ENCODE results near the gene HSPB7. TPM values are rescaled to one million over a fixed set of nuclear protein-coding genes. Genes with fewer than 3 reads are reported as not detected.

Gene HSPB7
- total RNA-seq, 2 experiments from 2014 or later = not detected

GRCh38 chr1:16018308-16018707 lies 465 bp upstream of the HSPB7 start:
- intact Hi-C loops (cut with micrococcal nuclease) = no loop called here
- POLR2A ChIA-PET = no interaction called here
- H3K27me3 Mint-ChIP-seq = peaks cover 9% of the 10 kb centered on the region
- H3K36me3 Mint-ChIP-seq = no peaks in the 10 kb centered on the region
- H3K9me3 Mint-ChIP-seq = no peaks in the 10 kb centered on the region
- DNase-seq = no peak
- CTCF ChIA-PET = interaction anchor here (1.6 kb wide), 2 partner anchors 10 to 60 kb away, joined by 4 read pairs; no protein-coding TSS in a partner anchor
- no peak overlapping the region for H3K27ac Mint-ChIP-seq
- no peak overlapping the region for H3K4me3 Mint-ChIP-seq
- no peaks in the 10 kb centered on the region for H3K4me1 Mint-ChIP-seq (ENCODE audit: low read depth)

- Mint-ChIP-seq H3K4me3 (no peak overlapping the region), H3K27ac (no peak overlapping the region), H3K9me3 (no peaks in the 10 kb centered on the region), H3K4me1 (ENCODE audit: low read depth) (peaks cover 5% of the 10 kb centered on the region), H3K36me3 (no peaks in the 10 kb centered on the region), H3K27me3 (peaks cover 9% of the 10 kb centered on the region)
- intact Hi-C loops (cut with micrococcal nuclease) = no loop called here
- POLR2A ChIA-PET = no interaction called here
- CTCF ChIA-PET = interaction anchor here (1.6 kb wide), 1 partner anchor 62 kb away, joined by 4 read pairs; no protein-coding TSS in a partner anchor
- no peak for DNase-seq
Measured at GRCh38 chr1:16017076-16017460, 775 bp downstream of the HSPB7 start.

DNA sequence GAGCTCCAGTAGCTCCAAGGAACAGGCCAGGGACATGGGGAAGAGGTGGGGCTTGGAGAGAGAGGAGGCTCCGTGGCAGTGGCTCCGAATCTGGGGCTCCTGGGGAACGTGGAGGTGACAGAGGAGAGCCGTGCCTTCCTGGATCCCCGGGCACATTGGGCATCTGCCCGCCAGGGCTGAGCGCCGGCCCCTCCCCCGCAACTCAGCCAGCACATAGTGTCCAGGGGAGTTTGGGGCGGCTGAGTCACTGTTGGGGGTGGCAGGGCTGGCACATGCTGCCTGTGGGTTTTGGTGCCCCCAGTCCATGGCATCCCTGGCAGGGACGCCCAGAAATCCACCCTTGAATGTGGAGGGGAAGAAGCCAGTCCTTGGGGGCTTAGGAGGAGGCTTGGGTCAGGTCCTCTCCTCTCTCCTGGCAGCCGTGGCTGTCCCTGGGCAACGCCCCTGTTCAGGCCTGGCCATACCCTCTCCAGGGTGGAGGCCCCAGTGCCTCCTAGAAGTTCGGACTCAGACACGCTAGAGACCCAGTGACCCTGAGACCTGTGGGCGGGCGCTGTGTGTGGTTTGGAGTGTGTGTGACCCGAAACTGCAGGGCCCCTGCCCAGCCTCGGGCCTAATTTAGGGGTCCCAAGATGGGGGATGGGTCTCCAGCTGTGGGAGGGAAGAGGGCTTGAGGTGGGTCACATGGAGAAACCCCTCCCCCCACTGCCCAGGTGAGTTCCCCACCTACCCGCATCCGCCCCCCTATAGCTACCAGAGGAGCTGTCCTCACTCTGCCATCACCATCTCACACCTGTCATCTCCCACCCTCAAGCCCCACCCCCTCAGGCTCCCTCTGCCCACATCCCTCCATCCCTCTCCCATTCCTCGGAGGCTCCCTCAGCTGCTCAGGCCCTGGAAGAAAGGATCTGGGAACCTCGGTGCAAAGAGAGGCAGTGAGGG lies 1.6 kb downstream of the HSPB7 start:
- Mint-ChIP-seq H3K4me1 (ENCODE audit: low read depth) (peaks cover 5% of the 10 kb centered on the region), H3K36me3 (no peaks in the 10 kb centered on the region), H3K4me3 (no peak overlapping the region), H3K27ac (no peak overlapping the region), H3K9me3 (no peaks in the 10 kb centered on the region), H3K27me3 (peaks cover 9% of the 10 kb centered on the region)
- DNase-seq = no peak
- ChIA-PET CTCF (interaction anchor here (1.6 kb wide), 1 partner anchor 63 kb away, joined by 4 read pairs; no protein-coding TSS in a partner anchor), POLR2A (interaction anchor here (0.6 kb wide), 1 partner anchor 304 kb away, joined by 3 read pairs; no protein-coding TSS in a partner anchor)
- intact Hi-C loops (cut with micrococcal nuclease) = no loop called here

GRCh38 chr1:16015491-16015890 lies 2.4 kb downstream of the HSPB7 start:
- POLR2A ChIA-PET = interaction anchor here (0.6 kb wide), 1 partner anchor 305 kb away, joined by 3 read pairs; no protein-coding TSS in a partner anchor
- CTCF ChIA-PET = no interaction called here
- Mint-ChIP-seq H3K27me3 (peaks cover 9% of the 10 kb centered on the region), H3K4me1 (ENCODE audit: low read depth) (peaks cover 5% of the 10 kb centered on the region), H3K27ac (no peak overlapping the region), H3K9me3 (no peaks in the 10 kb centered on the region), H3K4me3 (no peak overlapping the region), H3K36me3 (no peaks in the 10 kb centered on the region)
- intact Hi-C loops (cut with micrococcal nuclease) = no loop called here
- no peak for DNase-seq

DNA sequence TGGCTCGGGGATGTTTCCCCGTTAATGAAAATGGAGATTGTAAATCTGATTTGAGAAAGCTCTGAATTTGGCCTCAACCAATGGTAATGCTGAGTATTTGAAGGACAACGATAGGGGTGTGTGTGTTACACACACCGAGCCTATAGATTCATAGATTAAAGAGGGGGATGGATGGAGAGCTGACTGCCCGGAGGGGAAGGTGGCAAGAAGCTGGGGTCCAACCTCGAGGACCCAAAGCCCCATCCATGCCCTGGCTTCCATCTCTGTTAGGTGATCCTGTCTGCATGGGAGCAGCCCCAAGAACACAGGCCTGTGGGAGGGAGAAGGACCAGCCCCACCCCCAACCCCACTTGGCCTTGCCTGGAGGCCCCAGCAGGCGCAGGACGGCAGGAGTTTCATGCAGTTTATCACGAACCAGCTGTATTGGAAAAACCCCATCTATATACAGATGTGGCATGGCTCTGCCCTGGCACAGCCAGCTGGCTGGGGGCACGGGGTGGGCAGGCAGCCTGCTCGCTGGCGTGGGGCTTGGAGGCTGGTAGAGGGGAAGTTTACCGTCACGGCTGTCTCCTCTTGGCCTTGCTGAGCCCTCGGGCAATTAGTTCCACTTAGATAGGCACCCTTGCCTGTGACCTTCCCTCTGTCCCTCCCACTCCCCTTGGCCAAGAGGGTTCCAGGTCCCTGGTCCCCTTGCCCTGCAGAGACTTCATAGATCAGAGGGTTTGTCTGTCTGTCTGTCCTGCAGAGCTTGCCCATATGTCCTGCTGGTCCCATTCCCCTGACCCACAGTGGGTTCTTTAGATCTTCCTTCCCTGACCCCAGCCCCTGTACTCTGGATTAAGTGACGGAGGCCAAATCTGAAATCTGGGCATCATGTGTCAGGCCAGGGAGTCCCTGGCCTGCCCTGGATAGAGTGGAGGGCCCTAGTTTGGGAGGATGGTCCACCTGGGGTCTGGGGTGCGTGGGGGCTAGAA lies 3.0 kb downstream of the HSPB7 start:
- Mint-ChIP-seq H3K4me1 (ENCODE audit: low read depth) (peaks cover 5% of the 10 kb centered on the region), H3K27me3 (peaks cover 10% of the 10 kb centered on the region), H3K36me3 (no peaks in the 10 kb centered on the region), H3K9me3 (no peaks in the 10 kb centered on the region), H3K4me3 (no peak overlapping the region), H3K27ac (no peak overlapping the region)
- DNase-seq = no peak
- POLR2A ChIA-PET = interaction anchor here (0.6 kb wide), 1 partner anchor 305 kb away, joined by 3 read pairs; no protein-coding TSS in a partner anchor
- CTCF ChIA-PET = interaction anchor here (0.7 to 1.0 kb wide), 4 partner anchors 17 to 223 kb away, joined by 3 to 4 read pairs (median 4); no protein-coding TSS in a partner anchor
- intact Hi-C loops (cut with micrococcal nuclease) = no loop called here

GRCh38 chr1:16013908-16014258 lies 4.0 kb downstream of the HSPB7 start:
- Mint-ChIP-seq H3K9me3 (no peaks in the 10 kb centered on the region), H3K4me1 (ENCODE audit: low read depth) (peaks cover 5% of the 10 kb centered on the region), H3K36me3 (no peaks in the 10 kb centered on the region), H3K27ac (no peak overlapping the region), H3K4me3 (no peak overlapping the region), H3K27me3 (peaks cover 10% of the 10 kb centered on the region)
- ChIA-PET CTCF (interaction anchor here (1.0 kb wide), 1 partner anchor 222 kb away, joined by 4 read pairs; no protein-coding TSS in a partner anchor), POLR2A (no interaction called here)
- DNase-seq = no peak
- intact Hi-C loops (cut with micrococcal nuclease) = no loop called here

- no peak overlapping the region for H3K4me3 Mint-ChIP-seq
- H3K9me3 Mint-ChIP-seq = no peaks in the 10 kb centered on the region
- peaks cover 5% of the 10 kb centered on the region for H3K4me1 Mint-ChIP-seq (ENCODE audit: low read depth)
- DNase-seq = peak; percentile 73
- POLR2A ChIA-PET = no interaction called here
- peaks cover 10% of the 10 kb centered on the region for H3K27me3 Mint-ChIP-seq
- H3K36me3 Mint-ChIP-seq = no peaks in the 10 kb centered on the region
- intact Hi-C loops (cut with micrococcal nuclease) = no loop called here
- H3K27ac Mint-ChIP-seq = no peak overlapping the region
- CTCF ChIA-PET = interaction anchor here (1.0 to 2.1 kb wide), 2 partner anchors 221 to 222 kb away, joined by 4 to 8 read pairs; no protein-coding TSS in a partner anchor
Measured at GRCh38 chr1:16013220-16013907, 4.5 kb downstream of the HSPB7 start.

DNA sequence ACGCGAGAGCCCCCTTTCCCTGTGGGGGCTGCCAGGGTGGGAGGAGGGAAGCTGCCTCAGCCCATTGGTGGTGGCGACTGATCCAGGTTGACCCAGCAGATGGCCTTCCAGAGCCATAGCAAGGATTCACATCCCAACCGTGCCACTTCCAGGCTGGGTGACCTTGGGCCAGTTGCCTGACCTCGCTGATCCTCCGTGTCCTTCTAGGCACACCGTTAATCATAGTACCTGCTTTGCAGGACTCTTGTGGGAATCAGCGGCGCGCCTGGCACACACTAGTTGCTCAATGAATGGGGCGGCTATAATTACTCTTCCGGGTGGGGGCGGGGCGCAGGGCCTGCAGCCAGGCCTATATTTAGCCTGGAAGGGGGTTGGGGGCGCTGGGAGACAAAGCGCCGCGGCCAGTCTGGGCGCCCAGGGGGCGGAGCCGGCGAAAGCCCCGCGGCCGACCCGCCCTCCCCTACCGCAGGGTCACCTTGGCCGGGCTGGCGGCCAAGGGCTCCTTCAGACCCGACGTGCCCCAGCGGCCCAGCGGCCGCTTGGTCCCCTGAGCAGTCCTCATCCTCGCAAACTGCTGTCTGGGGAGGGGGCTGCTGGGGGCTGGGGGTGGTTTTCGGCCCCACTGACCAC lies 5.1 kb downstream of the HSPB7 start:
- peak; percentile 52 for DNase-seq
- CTCF ChIA-PET = interaction anchor here (1.4 to 2.1 kb wide), 2 partner anchors 43 to 221 kb away, joined by 3 to 8 read pairs; no protein-coding TSS in a partner anchor
- peaks cover 5% of the 10 kb centered on the region for H3K4me1 Mint-ChIP-seq (ENCODE audit: low read depth)
- intact Hi-C loops (cut with micrococcal nuclease) = no loop called here
- POLR2A ChIA-PET = no interaction called here
- H3K9me3 Mint-ChIP-seq = no peaks in the 10 kb centered on the region
- peaks cover 10% of the 10 kb centered on the region for H3K27me3 Mint-ChIP-seq
- H3K36me3 Mint-ChIP-seq = no peaks in the 10 kb centered on the region
- H3K27ac Mint-ChIP-seq = no peak overlapping the region
- H3K4me3 Mint-ChIP-seq = peak overlapping the region; percentile 12

DNA sequence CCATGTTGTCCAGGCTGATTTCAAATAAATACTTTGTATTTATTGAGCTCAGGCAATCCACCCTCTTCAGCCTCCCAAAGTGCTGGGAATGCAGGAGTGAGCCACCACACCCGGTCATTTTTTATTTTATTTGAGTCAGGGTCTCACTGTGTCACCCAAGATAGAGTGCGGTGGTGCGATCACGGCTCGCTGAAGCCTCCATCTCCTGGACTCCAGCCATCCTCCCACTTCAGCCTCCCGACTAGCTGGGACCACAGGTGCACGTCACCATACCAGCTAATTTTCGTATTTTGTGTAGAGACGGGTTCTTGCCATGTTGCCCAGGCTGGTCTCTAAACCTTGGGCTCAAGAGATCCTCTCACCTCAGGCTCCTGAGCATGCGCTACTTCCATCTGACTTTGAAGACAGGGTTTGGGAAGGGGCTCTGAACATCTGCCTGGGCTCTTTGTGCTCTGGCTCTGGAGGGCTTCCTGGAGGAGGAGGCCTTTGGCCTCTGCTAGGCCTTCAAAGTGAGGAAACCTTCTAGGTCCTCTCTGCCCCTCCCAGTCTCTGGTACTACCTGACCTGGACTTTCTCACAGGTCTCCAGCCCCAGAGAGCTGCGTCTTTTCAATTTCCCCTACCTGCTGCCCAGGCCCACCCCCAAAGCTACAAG lies 5.8 kb downstream of the HSPB7 start:
- no peaks in the 10 kb centered on the region for H3K36me3 Mint-ChIP-seq
- intact Hi-C loops (cut with micrococcal nuclease) = no loop called here
- H3K4me1 Mint-ChIP-seq (ENCODE audit: low read depth) = peaks cover 5% of the 10 kb centered on the region
- no peak for DNase-seq
- CTCF ChIA-PET = interaction anchor here (1.4 to 2.1 kb wide), 2 partner anchors 44 to 220 kb away, joined by 3 to 8 read pairs; no protein-coding TSS in a partner anchor
- H3K9me3 Mint-ChIP-seq = no peaks in the 10 kb centered on the region
- H3K27ac Mint-ChIP-seq = no peak overlapping the region
- no peak overlapping the region for H3K4me3 Mint-ChIP-seq
- POLR2A ChIA-PET = no interaction called here
- peaks cover 10% of the 10 kb centered on the region for H3K27me3 Mint-ChIP-seq

DNA sequence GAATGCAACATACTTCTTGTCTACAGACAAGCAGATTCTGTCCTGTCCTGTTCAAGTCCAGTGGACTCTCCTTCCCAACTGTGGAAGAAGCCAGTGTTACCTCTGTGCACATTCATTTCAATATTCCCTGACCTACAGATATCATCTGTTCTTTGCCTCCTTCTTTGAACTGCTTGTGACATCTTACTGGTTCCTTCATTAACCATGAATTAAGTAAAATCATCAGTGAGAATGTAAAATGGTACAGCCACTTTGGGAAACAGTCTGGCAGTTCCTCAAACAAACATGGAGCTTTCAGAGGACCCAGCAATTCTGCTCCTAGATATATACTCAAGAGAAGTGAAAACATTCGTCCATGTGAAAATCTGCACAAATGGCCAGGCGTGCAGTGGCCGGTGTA lies 7.0 kb downstream of the HSPB7 start:
- DNase-seq = no peak
- intact Hi-C loops (cut with micrococcal nuclease) = no loop called here
- Mint-ChIP-seq H3K36me3 (no peaks in the 10 kb centered on the region), H3K27ac (no peak overlapping the region), H3K4me3 (no peak overlapping the region), H3K4me1 (ENCODE audit: low read depth) (peaks cover 5% of the 10 kb centered on the region), H3K9me3 (no peaks in the 10 kb centered on the region), H3K27me3 (peaks cover 10% of the 10 kb centered on the region)
- POLR2A ChIA-PET = no interaction called here
- CTCF ChIA-PET = interaction anchor here (0.6 to 2.4 kb wide), 7 partner anchors 9 to 227 kb away, joined by 3 to 13 read pairs (median 4); no protein-coding TSS in a partner anchor

Measured in activated CD4-positive, alpha-beta memory T cell treated with anti-CD3 and anti-CD28 coated beads for 36 hours (primary cell).